ENCODE measurements around the gene ING1. TPM values are rescaled to one million over a fixed set of nuclear protein-coding genes. Genes with fewer than 3 reads are reported as not detected.

ING1 gene
- total and polyA plus RNA-seq, 2 of the 4 experiments (the other 2 are of a cell fraction): 9.1 to 13.5 TPM

DNA sequence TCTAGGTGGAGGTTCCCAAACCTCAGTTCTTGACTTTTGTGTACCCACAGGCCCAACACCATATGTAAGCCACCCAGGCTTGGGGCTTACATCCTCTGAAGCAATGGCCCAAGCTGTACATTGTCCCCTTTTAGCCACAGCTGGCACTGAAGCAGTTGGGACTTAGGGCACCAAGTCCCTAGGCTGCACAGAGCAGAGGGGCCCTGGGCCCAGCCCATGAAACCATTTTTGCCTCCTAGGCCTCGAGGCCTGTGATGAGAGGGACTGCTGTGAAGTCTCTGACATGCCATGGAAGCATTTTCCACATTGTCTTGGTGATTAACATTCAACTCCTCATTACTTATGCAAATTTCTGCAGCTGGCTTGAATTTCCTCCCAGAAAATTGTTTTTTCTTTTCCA lies 30.2 kb downstream of the ING1 start:
- no peak overlapping the region for H3K27ac ChIP-seq (ENCODE audit: insufficient read depth, low read length)
- in situ Hi-C loops (cut with MboI; ENCODE audit: low sequenced_read_pairs) (no loop called here), dilution Hi-C loops (cut with HindIII; ENCODE audit: low sequenced_read_pairs, unreplicated experiment) (no loop called here), intact Hi-C loops (cut with micrococcal nuclease) (no loop called here)
- H2BK5ac ChIP-seq (ENCODE audit: low read depth, low read length, poor library complexity, severe bottlenecking): no peak overlapping the region
- H2BK20ac ChIP-seq (ENCODE audit: low read depth, low read length): no peak overlapping the region
- ChIA-PET POLR2A (ENCODE audit: unreplicated experiment) (no interaction called here), CTCF (no interaction called here)
- no peak overlapping the region for H3K18ac ChIP-seq (ENCODE audit: low read depth, low read length)
- H3K23ac ChIP-seq (ENCODE audit: low read depth, low read length): no peak overlapping the region
- no TSS peak for BruUV-seq (replicated peaks)
- H3K14ac ChIP-seq (replicated peaks; ENCODE audit: low read depth, low read length): no peak overlapping the region
- peaks cover 9% of the 10 kb centered on the region for H3K9me3 ChIP-seq (ENCODE audit: control insufficient read depth, insufficient read depth, low read length)
- no peak overlapping the region for H2BK120ac ChIP-seq (ENCODE audit: low read depth, low read length)
- no peak overlapping the region for H4K91ac ChIP-seq (ENCODE audit: insufficient read depth, low read depth, low read length)
- no peak overlapping the region for H3K4me3 ChIP-seq (ENCODE audit: insufficient read depth, low read depth, low read length)
- no peak overlapping the region for H3K9ac ChIP-seq (ENCODE audit: low read depth, low read length)
- no peak overlapping the region for H2AFZ ChIP-seq (replicated peaks; ENCODE audit: low read length, poor library complexity)
- H4K8ac ChIP-seq (ENCODE audit: low read depth in 2 of 2, low read length in 2 of 2): no peak overlapping the region
- H2BK15ac ChIP-seq (ENCODE audit: low read depth, low read length): no peak overlapping the region
- no peak overlapping the region for H2AK9ac ChIP-seq (replicated peaks; ENCODE audit: low read depth, low read length, poor library complexity)
- H3K4me2 ChIP-seq (ENCODE audit: low read depth, low read length): no peak overlapping the region
- no peak overlapping the region for H3K56ac ChIP-seq (ENCODE audit: extremely low read depth, insufficient read depth, low read length)
- H2AK5ac ChIP-seq (ENCODE audit: low read depth, low read length): no peak overlapping the region
- ATAC-seq (ENCODE audit: low read depth) (no peak), DNase-seq (no peak)
- no peaks in the 10 kb centered on the region; a peak in 1 of 4 replicates for H3K79me1 ChIP-seq (ENCODE audit: low read depth in 1 of 2, low read length in 2 of 2)
- no peaks in the 10 kb centered on the region for H3K27me3 ChIP-seq (ENCODE audit: control insufficient read depth, insufficient read depth, low read length)
- TF ChIP-seq SMC3 (IDR thresholded peaks at IDR 0.05; ENCODE audit: low read depth, low read length) (no peak), RAD21 (IDR thresholded peaks at IDR 0.05; ENCODE audit: low read length) (no peak), RFX5 (IDR thresholded peaks at IDR 0.05; ENCODE audit: low read depth, low read length) (no peak), CHD1 (IDR thresholded peaks at IDR 0.05; ENCODE audit: low read depth, low read length) (no peak)
- no CpG with 5 or more reads among the region's 1 CpG for WGBS, 2 experiments (ENCODE audit: extremely low coverage in 2 of 2, insufficient read length in 1 of 2)
- no peaks in the 10 kb centered on the region for H4K20me1 ChIP-seq (ENCODE audit: insufficient read depth, low read length)
- H4K5ac ChIP-seq (ENCODE audit: low read depth, low read length): no peak overlapping the region
- no peaks in the 10 kb centered on the region for H3K36me3 ChIP-seq (ENCODE audit: control insufficient read depth, insufficient read depth, low read length)
- no peaks in the 10 kb centered on the region for H3K9me1 ChIP-seq (ENCODE audit: insufficient read depth, low read length)
- H3K4ac ChIP-seq (ENCODE audit: low read depth, low read length): no peak overlapping the region
- H3K4me1 ChIP-seq (ENCODE audit: control insufficient read depth, insufficient read depth, low read length): peaks cover 3% of the 10 kb centered on the region

Data from IMR-90 (cell line).